ENCODE measurements around the gene GPR143.

The GPR143 gene

DNA sequence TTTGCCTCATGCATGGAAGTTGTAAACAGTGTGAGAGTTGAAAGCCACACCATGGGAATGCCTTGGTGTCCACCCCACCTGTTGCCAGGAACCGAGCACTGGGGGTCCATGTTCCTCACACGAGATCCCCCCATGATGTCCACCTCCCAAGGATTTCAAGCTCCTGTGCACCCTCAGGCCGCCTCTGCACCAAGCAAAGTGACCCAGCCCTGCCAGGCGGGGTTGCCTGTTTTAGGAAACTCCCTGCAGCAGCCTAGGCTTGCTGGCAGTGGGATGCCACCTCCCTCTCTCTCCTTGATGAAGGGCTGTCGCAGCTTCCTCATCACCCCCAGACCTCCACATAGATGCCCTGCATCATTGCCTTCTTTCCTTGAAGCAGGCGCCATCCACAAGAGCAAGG is 82.8 kb downstream of the GPR143 start:
- H3K4me1 ChIP-seq (ENCODE audit: low read length) = peaks cover 7% of the 10 kb centered on the region
- no peaks in the 10 kb centered on the region for H3K27me3 ChIP-seq (ENCODE audit: low read depth, low read length)
- no peak overlapping the region for H3K9ac ChIP-seq (ENCODE audit: low read length)
- H3K36me3 ChIP-seq (replicated peaks; ENCODE audit: low read depth, low read length) = peaks cover 28% of the 10 kb centered on the region
- H4K20me1 ChIP-seq (ENCODE audit: insufficient read depth, low read length) = no peaks in the 10 kb centered on the region
- H2AFZ ChIP-seq (ENCODE audit: low read depth, low read length) = no peak overlapping the region
- no peak overlapping the region for H3K4me2 ChIP-seq (ENCODE audit: low read length)
- H3K27ac ChIP-seq (ENCODE audit: low read length) = no peak overlapping the region
- no peak for TF ChIP-seq EZH2phosphoT487 (IDR thresholded peaks at IDR 0.05; ENCODE audit: low read depth)
- TF ChIP-seq, protein P1, sequence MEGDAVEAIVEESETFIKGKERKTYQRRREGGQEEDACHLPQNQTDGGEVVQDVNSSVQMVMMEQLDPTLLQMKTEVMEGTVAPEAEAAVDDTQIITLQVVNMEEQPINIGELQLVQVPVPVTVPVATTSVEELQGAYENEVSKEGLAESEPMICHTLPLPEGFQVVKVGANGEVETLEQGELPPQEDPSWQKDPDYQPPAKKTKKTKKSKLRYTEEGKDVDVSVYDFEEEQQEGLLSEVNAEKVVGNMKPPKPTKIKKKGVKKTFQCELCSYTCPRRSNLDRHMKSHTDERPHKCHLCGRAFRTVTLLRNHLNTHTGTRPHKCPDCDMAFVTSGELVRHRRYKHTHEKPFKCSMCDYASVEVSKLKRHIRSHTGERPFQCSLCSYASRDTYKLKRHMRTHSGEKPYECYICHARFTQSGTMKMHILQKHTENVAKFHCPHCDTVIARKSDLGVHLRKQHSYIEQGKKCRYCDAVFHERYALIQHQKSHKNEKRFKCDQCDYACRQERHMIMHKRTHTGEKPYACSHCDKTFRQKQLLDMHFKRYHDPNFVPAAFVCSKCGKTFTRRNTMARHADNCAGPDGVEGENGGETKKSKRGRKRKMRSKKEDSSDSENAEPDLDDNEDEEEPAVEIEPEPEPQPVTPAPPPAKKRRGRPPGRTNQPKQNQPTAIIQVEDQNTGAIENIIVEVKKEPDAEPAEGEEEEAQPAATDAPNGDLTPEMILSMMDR (IDR thresholded peaks at IDR 0.05; ENCODE audit: low read depth, low read length) = no peak
- H3K4me3 ChIP-seq (ENCODE audit: low read length) = no peak overlapping the region
- peaks cover 10% of the 10 kb centered on the region; the same call in 1 of the 2 replicates for H3K9me3 ChIP-seq (ENCODE audit: insufficient read depth, low read length)
- no peaks in the 10 kb centered on the region for H3K79me2 ChIP-seq (ENCODE audit: low read length)

DNA sequence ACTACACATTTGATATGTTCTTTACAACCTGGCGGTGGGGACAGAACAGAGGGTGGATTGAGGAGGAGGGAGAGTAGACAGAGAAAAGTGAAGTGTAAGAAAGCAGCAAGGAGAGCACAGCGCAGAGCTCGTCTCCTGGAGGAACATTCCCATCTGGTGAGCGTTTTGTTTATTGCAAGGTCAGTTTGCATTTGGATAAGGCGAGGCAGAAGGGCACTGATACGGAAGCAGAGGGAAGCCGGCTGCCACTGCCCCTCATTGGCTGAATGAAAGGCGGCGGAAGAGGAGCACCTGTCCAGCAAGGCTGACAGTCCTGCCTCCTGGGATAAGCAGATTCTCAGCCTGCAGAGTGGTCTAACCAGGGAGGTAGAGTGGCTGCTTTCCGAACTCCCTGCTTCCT is 83.2 kb downstream of the GPR143 start:
- Histone ChIP-seq H3K9me3 (ENCODE audit: insufficient read depth, low read length) (peaks cover 11% of the 10 kb centered on the region; the same call in 1 of the 2 replicates), H3K4me3 (ENCODE audit: low read length) (no peak overlapping the region), H4K20me1 (ENCODE audit: insufficient read depth, low read length) (no peaks in the 10 kb centered on the region), H3K4me2 (ENCODE audit: low read length) (no peak overlapping the region), H3K27me3 (ENCODE audit: low read depth, low read length) (no peaks in the 10 kb centered on the region), H3K36me3 (replicated peaks; ENCODE audit: low read depth, low read length) (peaks cover 29% of the 10 kb centered on the region), H3K27ac (ENCODE audit: low read length) (no peak overlapping the region), H3K79me2 (ENCODE audit: low read length) (no peaks in the 10 kb centered on the region), H3K9ac (ENCODE audit: low read length) (no peak overlapping the region), H3K4me1 (ENCODE audit: low read length) (peaks cover 11% of the 10 kb centered on the region), H2AFZ (ENCODE audit: low read depth, low read length) (no peak overlapping the region)
- TF ChIP-seq, protein P1 (IDR thresholded peaks at IDR 0.05; ENCODE audit: low read depth, low read length) = no peak
- no peak for TF ChIP-seq EZH2phosphoT487 (IDR thresholded peaks at IDR 0.05; ENCODE audit: low read depth)

- no peaks in the 10 kb centered on the region for H3K79me2 ChIP-seq (ENCODE audit: low read length)
- no peak overlapping the region for H3K27ac ChIP-seq (ENCODE audit: low read length)
- peaks cover 31% of the 10 kb centered on the region for H3K36me3 ChIP-seq (replicated peaks; ENCODE audit: low read depth, low read length)
- no peak overlapping the region for H3K4me2 ChIP-seq (ENCODE audit: low read length)
- H3K27me3 ChIP-seq (ENCODE audit: low read depth, low read length) = no peaks in the 10 kb centered on the region
- TF ChIP-seq, protein P1 (IDR thresholded peaks at IDR 0.05; ENCODE audit: low read depth, low read length) = no peak
- no peak for TF ChIP-seq EZH2phosphoT487 (IDR thresholded peaks at IDR 0.05; ENCODE audit: low read depth)
- H3K4me1 ChIP-seq (ENCODE audit: low read length) = peaks cover 20% of the 10 kb centered on the region
- H3K9me3 ChIP-seq (ENCODE audit: insufficient read depth, low read length) = peaks cover 17% of the 10 kb centered on the region; the same call in 1 of the 2 replicates
- H3K9ac ChIP-seq (ENCODE audit: low read length) = no peak overlapping the region
- H4K20me1 ChIP-seq (ENCODE audit: insufficient read depth, low read length) = no peaks in the 10 kb centered on the region
- no peak overlapping the region for H3K4me3 ChIP-seq (ENCODE audit: low read length)
- no peak overlapping the region for H2AFZ ChIP-seq (ENCODE audit: low read depth, low read length)
Observed at GRCh38 chrX:9681422-9681821, 84.2 kb downstream of the GPR143 start.

DNA sequence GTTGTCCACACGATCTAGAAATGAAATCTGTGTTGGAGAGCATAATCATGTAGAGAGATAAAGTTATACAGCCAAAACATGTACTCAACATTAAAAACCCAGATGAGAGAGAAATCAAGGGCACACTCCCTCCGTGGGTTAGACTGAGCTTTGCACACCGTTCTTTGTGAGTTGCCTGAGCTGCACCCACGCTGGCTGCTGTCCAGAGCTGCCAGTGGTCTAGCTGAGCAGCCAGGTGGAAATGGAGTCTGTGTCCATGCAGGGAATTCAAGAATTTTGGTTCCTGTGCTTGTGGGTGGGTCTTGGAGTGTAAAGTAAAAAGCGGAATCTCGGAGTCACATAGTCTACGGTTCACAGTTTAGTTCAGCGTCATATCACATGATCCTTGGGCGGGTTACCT is 84.6 kb downstream of the GPR143 start:
- no peak for TF ChIP-seq EZH2phosphoT487 (IDR thresholded peaks at IDR 0.05; ENCODE audit: low read depth)
- TF ChIP-seq, protein P1 (IDR thresholded peaks at IDR 0.05; ENCODE audit: low read depth, low read length) = no peak
- H3K36me3 ChIP-seq (replicated peaks; ENCODE audit: low read depth, low read length) = peaks cover 35% of the 10 kb centered on the region

More for the DNA sequence above, 84.6 kb downstream of the GPR143 start:
- no peak overlapping the region for H2AFZ ChIP-seq (ENCODE audit: low read depth, low read length)
- no peaks in the 10 kb centered on the region for H3K79me2 ChIP-seq (ENCODE audit: low read length)
- peaks cover 23% of the 10 kb centered on the region for H3K4me1 ChIP-seq (ENCODE audit: low read length)
- no peaks in the 10 kb centered on the region for H4K20me1 ChIP-seq (ENCODE audit: insufficient read depth, low read length)
- no peak overlapping the region for H3K4me3 ChIP-seq (ENCODE audit: low read length)
- H3K27ac ChIP-seq (ENCODE audit: low read length) = no peak overlapping the region
- peaks cover 21% of the 10 kb centered on the region; the same call in 1 of the 2 replicates for H3K9me3 ChIP-seq (ENCODE audit: insufficient read depth, low read length)
- H3K27me3 ChIP-seq (ENCODE audit: low read depth, low read length) = no peaks in the 10 kb centered on the region
- no peak overlapping the region for H3K4me2 ChIP-seq (ENCODE audit: low read length)
- H3K9ac ChIP-seq (ENCODE audit: low read length) = no peak overlapping the region
